A549 (cell line): ENCODE measurements around the gene FYB1.
"Not testable (repeated sequence)": the region's sequence is repeated elsewhere in the genome, so short reads cannot be mapped to it uniquely, and the experiment has no call there.

Source experiments
- CTCF ChIP-seq: fragments of >200 bp; sonication (Bioruptor Twin); formaldehyde crosslinking; IDR thresholded peaks from 3 replicates; pipeline ENCODE4 v1.5.1; 2016
- GATA3 ChIP-seq: IDR thresholded peaks from 2 replicates; pipeline ENCODE4 v1.6.1; 2012; ENCODE audit warnings: borderline replicate concordance
- MAFK ChIP-seq: fragments of 450-650 bp; IDR thresholded peaks from 2 replicates; pipeline ENCODE4 v1.6.1; 2014; ENCODE audit not compliant: partially characterized antibody
- POLR2A ChIP-seq: IDR thresholded peaks from 2 replicates; pipeline ENCODE4 v1.6.1; 2012; ENCODE audit warnings: mild to moderate bottlenecking, low read length
- REST ChIP-seq: fragments of 200-600 bp; sonication (generic); IDR thresholded peaks from 2 replicates; pipeline ENCODE4 v1.6.1; 2016; ENCODE audit warnings: antibody characterized with exemption, mild to moderate bottlenecking, moderate library complexity
- SMC3 ChIP-seq: fragments of >200 bp; sonication (Bioruptor Twin); formaldehyde crosslinking; IDR thresholded peaks from 3 replicates; pipeline ENCODE4 v1.6.1; 2018; ENCODE audit warnings: inconsistent platforms
- SREBF2 ChIP-seq: fragments of 450-650 bp; IDR thresholded peaks from 2 replicates; pipeline ENCODE4 v1.6.1; 2014; ENCODE audit warnings: mild to moderate bottlenecking, moderate library complexity
- ZSCAN20 ChIP-seq: fragments of 250-450 bp; sonication (Bioruptor Pico); IDR thresholded peaks from 2 replicates; pipeline ENCODE4 v1.8.0; 2022; ENCODE audit warnings: mild to moderate bottlenecking, moderate library complexity

- not testable (repeated sequence) for TF ChIP-seq CTCF; REST; SREBF2; GATA3; ZSCAN20 (CRISPR knock-in tag); SMC3; POLR2A; MAFK
These were observed 39.8 kb downstream of the FYB1 start for GRCh38 chr5:39179561-39179960.
